ENCODE data around the gene FMNL3. TPM values are rescaled to one million over a fixed set of nuclear protein-coding genes. Genes with fewer than 3 reads are reported as not detected.
"Not testable (repeated sequence)": the region's sequence is repeated elsewhere in the genome, so short reads cannot be mapped to it uniquely, and the experiment has no call there.

The FMNL3 gene
- total RNA-seq, 1 donor from 2014 or later, result 35.1 TPM

DNA sequence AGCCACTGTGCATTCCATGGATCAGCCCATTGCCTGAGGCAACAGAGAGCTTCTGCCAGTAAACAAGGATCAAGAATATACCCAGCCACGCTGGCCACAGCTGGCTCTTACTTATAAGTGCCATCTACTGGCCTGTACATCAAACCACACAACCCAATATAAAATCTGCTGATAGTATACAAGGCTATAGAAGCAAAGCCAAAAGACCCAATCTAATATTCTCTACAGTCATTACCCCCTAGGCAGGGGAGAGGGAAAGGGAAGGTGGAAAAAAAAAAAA, 97.4 kb downstream of the FMNL3 start:
- TF ChIP-seq, protein P1, sequence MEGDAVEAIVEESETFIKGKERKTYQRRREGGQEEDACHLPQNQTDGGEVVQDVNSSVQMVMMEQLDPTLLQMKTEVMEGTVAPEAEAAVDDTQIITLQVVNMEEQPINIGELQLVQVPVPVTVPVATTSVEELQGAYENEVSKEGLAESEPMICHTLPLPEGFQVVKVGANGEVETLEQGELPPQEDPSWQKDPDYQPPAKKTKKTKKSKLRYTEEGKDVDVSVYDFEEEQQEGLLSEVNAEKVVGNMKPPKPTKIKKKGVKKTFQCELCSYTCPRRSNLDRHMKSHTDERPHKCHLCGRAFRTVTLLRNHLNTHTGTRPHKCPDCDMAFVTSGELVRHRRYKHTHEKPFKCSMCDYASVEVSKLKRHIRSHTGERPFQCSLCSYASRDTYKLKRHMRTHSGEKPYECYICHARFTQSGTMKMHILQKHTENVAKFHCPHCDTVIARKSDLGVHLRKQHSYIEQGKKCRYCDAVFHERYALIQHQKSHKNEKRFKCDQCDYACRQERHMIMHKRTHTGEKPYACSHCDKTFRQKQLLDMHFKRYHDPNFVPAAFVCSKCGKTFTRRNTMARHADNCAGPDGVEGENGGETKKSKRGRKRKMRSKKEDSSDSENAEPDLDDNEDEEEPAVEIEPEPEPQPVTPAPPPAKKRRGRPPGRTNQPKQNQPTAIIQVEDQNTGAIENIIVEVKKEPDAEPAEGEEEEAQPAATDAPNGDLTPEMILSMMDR (IDR thresholded peaks at IDR 0.05; ENCODE audit: insufficient read depth, low read length, poor library complexity, severe bottlenecking), result no peak
- no peaks in the 10 kb centered on the region for H3K36me3 ChIP-seq (ENCODE audit: control insufficient read depth, insufficient read depth, low read length)
- DNase-seq (ENCODE audit: low read depth), result no peak
- H3K4me3 ChIP-seq (ENCODE audit: low read depth, low read length), result no peak overlapping the region
- H3K27me3 ChIP-seq (ENCODE audit: control insufficient read depth, insufficient read depth, low read length), result peaks cover 2% of the 10 kb centered on the region

DNA sequence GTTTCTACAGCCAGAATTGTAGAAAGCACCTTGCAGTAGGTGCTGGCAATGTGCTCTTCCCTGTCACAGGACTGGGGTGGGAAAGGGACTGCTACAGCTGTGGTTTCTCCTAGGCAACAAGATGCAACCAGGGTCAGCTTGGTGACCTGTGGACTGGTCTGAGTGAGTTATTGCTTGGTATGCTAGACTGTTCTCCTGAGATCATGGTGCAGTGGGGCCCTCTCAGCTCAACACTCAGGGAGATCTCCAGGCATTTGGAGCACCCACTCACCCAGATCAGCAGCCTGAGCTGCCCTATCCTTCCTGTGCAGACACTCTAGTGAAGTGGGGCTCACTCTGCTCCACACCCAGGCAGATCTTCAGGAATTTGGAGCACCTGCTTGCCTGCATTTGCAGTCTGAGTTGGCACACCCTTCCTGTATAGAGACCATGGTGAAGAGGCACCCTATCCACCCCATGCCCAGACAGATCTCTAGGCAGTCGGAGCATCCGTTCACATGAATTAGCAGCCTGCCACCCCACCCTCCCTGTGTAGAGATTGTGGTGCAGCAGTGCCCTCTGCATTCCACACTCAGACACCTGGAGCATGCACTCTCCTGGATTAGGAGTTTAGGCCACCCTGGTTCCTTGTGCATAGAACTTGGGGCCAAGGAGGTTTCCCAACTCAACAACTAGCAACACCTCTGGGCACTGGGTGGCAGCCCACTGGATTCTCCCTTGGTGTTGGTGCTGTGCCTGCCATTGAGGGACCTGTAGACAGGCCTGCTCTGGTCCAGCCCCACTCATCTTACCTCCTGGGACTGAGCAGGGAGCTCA, 97.9 kb downstream of the FMNL3 start:
- no peaks in the 10 kb centered on the region for H3K36me3 ChIP-seq (ENCODE audit: control insufficient read depth, insufficient read depth, low read length)
- TF ChIP-seq, protein P1 (IDR thresholded peaks at IDR 0.05; ENCODE audit: insufficient read depth, low read length, poor library complexity, severe bottlenecking), result no peak
- H3K4me3 ChIP-seq (ENCODE audit: low read depth, low read length), result no peak overlapping the region
- no peak for DNase-seq (ENCODE audit: low read depth)
- H3K27me3 ChIP-seq (ENCODE audit: control insufficient read depth, insufficient read depth, low read length), result peaks cover 2% of the 10 kb centered on the region

DNA sequence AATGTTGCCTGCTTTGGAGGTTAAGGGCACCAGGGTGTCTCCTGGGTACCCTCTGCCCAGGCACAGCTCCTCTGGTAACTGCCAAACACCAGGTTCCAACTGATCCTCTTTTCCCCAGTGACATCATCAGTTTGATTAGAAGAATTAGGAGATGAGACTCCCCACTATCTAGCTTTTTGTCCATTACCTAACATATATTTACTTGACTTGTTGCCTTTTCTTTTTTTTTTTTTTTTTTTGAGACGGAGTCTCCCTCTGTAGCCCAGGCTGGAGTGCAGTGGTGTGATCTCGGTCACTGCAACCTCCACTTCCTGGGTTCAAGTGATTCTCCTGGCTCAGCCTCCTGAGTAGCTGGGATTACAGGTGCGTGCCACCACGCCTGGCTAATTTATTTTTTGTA, 101.7 kb downstream of the FMNL3 start, which contains the start of gene FAM186B:
FAM186B (minus strand) TSS at position 101 of the 400 bp plus-strand sequence. CDS start 162 bp downstream, outside the sequence.
- not testable (repeated sequence) for H3K4me3 ChIP-seq (ENCODE audit: low read depth, low read length); H3K27me3 ChIP-seq (ENCODE audit: control insufficient read depth, insufficient read depth, low read length); DNase-seq (ENCODE audit: low read depth); H3K36me3 ChIP-seq (ENCODE audit: control insufficient read depth, insufficient read depth, low read length)

DNA sequence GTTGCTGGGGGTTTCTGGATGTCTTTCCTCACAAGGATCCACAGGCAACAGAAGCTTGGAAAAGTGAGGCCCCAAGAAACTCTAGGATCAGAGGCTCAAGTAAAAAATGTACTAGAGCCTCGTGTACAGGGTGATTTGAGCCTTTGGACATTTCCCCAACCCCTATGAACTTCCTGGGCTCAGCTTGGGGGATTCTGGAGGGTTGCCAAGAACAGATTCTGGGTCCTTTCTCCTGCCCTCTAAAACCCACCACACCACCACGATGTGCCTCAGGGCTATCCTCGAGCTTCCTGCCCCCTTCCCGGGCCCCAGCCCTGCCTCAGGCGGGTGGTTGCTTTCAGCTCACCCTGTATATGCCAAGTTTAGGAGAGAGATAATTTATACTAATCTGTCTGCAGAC, 102.3 kb downstream of the FMNL3 start:
- Histone ChIP-seq H3K4me3 (ENCODE audit: low read depth, low read length) (no peak overlapping the region), H3K36me3 (ENCODE audit: control insufficient read depth, insufficient read depth, low read length) (no peaks in the 10 kb centered on the region), H3K27me3 (ENCODE audit: control insufficient read depth, insufficient read depth, low read length) (peaks cover 2% of the 10 kb centered on the region)
- TF ChIP-seq, protein P1 (IDR thresholded peaks at IDR 0.05; ENCODE audit: insufficient read depth, low read length, poor library complexity, severe bottlenecking), result no peak
- DNase-seq (ENCODE audit: low read depth), result no peak

GRCh38 chr12:49603721-49604120, 103.5 kb downstream of the FMNL3 start:
- no peak for DNase-seq (ENCODE audit: low read depth)
- no peaks in the 10 kb centered on the region for H3K27me3 ChIP-seq (ENCODE audit: control insufficient read depth, insufficient read depth, low read length)
- H3K4me3 ChIP-seq (ENCODE audit: low read depth, low read length), result no peak overlapping the region
- H3K36me3 ChIP-seq (ENCODE audit: control insufficient read depth, insufficient read depth, low read length), result no peaks in the 10 kb centered on the region
- TF ChIP-seq, protein P1 (IDR thresholded peaks at IDR 0.05; ENCODE audit: insufficient read depth, low read length, poor library complexity, severe bottlenecking), result no peak

GRCh38 chr12:49599961-49600360, 107.2 kb downstream of the FMNL3 start:
- H3K27me3 ChIP-seq (ENCODE audit: control insufficient read depth, insufficient read depth, low read length), result no peaks in the 10 kb centered on the region
- H3K36me3 ChIP-seq (ENCODE audit: control insufficient read depth, insufficient read depth, low read length), result no peaks in the 10 kb centered on the region
- no peak overlapping the region for H3K4me3 ChIP-seq (ENCODE audit: low read depth, low read length)
- no peak for DNase-seq (ENCODE audit: low read depth)
- TF ChIP-seq, protein P1 (IDR thresholded peaks at IDR 0.05; ENCODE audit: insufficient read depth, low read length, poor library complexity, severe bottlenecking), result no peak

Measured in kidney epithelial cell (primary cell).